ENCODE results near the gene ALDH3A2.
"Not testable (repeated sequence)": the region's sequence is repeated elsewhere in the genome, so short reads cannot be mapped to it uniquely, and the experiment has no call there.

The ALDH3A2 gene

GRCh38 chr17:19683117-19683516 is 34.6 kb downstream of the ALDH3A2 start:
- no peak for DNase-seq

- not testable (repeated sequence) for DNase-seq
Observed at GRCh38 chr17:19684909-19685580, 36.5 kb downstream of the ALDH3A2 start.

- DNase-seq, result no peak
Observed at GRCh38 chr17:19686400-19687090, 38.0 kb downstream of the ALDH3A2 start.

GRCh38 chr17:19702217-19702641 is 53.7 kb downstream of the ALDH3A2 start:
- no peak for DNase-seq

GRCh38 chr17:19703106-19703827 is 54.7 kb downstream of the ALDH3A2 start:
- DNase-seq, result no peak

GRCh38 chr17:19703828-19704613 is 55.5 kb downstream of the ALDH3A2 start:
- DNase-seq, result no peak

- DNase-seq, result no peak
Observed at GRCh38 chr17:19705201-19705600, 56.6 kb downstream of the ALDH3A2 start.

GRCh38 chr17:19705771-19706770 is 57.5 kb downstream of the ALDH3A2 start:
- DNase-seq, result no peak

GRCh38 chr17:19706791-19707727 is 58.5 kb downstream of the ALDH3A2 start:
- no peak for DNase-seq

- no peak for DNase-seq
Observed at GRCh38 chr17:19707728-19708221, 59.2 kb downstream of the ALDH3A2 start.

- DNase-seq, result no peak
Observed at GRCh38 chr17:19708431-19709175, 60.1 kb downstream of the ALDH3A2 start.

- no peak for DNase-seq
Observed at GRCh38 chr17:19709841-19710240, 61.3 kb downstream of the ALDH3A2 start.

- no peak for DNase-seq
Observed at GRCh38 chr17:19712436-19713004, 64.0 kb downstream of the ALDH3A2 start.

GRCh38 chr17:19713462-19713861 is 64.9 kb downstream of the ALDH3A2 start:
- no peak for DNase-seq

- DNase-seq, result no peak
Observed at GRCh38 chr17:19713901-19714361, 65.4 kb downstream of the ALDH3A2 start.

- DNase-seq, result no peak
Observed at GRCh38 chr17:19714542-19715411, 66.2 kb downstream of the ALDH3A2 start.

- no peak for DNase-seq
Observed at GRCh38 chr17:19716108-19717030, 67.8 kb downstream of the ALDH3A2 start, which contains the start of gene SLC47A2. TSS of gene SLC47A2 (minus strand) at chr17:19716584. CDS start at chr17:19716555, 29 bp downstream.
